Effector memory CD4-positive, alpha-beta T cell (primary cell): ENCODE results near the gene ACSM6.
A peak's percentile ranks its signal among the peaks of the same experiment; 100 is the strongest.

Source experiments
- DNase-seq, 3 donors: peaks; one replicate each; pipeline ENCODE4 v3.0.0-alpha.2; 2020
- H3K27ac ChIP-seq: 2 replicates; pipeline ENCODE4 v1.7.0; 2013; ENCODE audit warnings: mild to moderate bottlenecking, low read length, moderate library complexity; ENCODE audit not compliant: insufficient read depth, poor library complexity, severe bottlenecking
- H3K27me3 ChIP-seq: replicated peaks from 2 replicates; pipeline ENCODE4 v1.7.0; 2013; ENCODE audit warnings: mild to moderate bottlenecking, low read length; ENCODE audit not compliant: insufficient read depth, control insufficient read depth, poor library complexity, severe bottlenecking
- H3K36me3 ChIP-seq: 2 replicates; pipeline ENCODE4 v1.7.0; 2013; ENCODE audit warnings: mild to moderate bottlenecking, low read length, moderate library complexity; ENCODE audit not compliant: control insufficient read depth, insufficient read depth
- H3K4me1 ChIP-seq: 2 replicates; pipeline ENCODE4 v1.7.0; 2013; ENCODE audit warnings: low read length, mild to moderate bottlenecking; ENCODE audit not compliant: control insufficient read depth, insufficient read depth, poor library complexity, severe bottlenecking
- H3K4me3 ChIP-seq: 2 replicates; pipeline ENCODE4 v1.7.0; 2013; ENCODE audit warnings: low read length, low read depth, mild to moderate bottlenecking; ENCODE audit not compliant: insufficient read depth, poor library complexity, severe bottlenecking
- H3K9me3 ChIP-seq: 2 replicates; pipeline ENCODE4 v1.7.0; 2013; ENCODE audit warnings: mild to moderate bottlenecking, low read length, moderate library complexity; ENCODE audit not compliant: control insufficient read depth

Gene ACSM6

GRCh38 chr10:95242581-95243317 lies 48.7 kb downstream of the ACSM6 start:
- H3K27ac ChIP-seq = no peak overlapping the region
- H3K36me3 ChIP-seq = no peaks in the 10 kb centered on the region
- H3K4me1 ChIP-seq = no peaks in the 10 kb centered on the region
- H3K27me3 ChIP-seq = no peaks in the 10 kb centered on the region
- no peak overlapping the region for H3K4me3 ChIP-seq
- no peaks in the 10 kb centered on the region for H3K9me3 ChIP-seq
- DNase-seq = no peak

- DNase-seq = no peak
- H3K4me3 ChIP-seq = no peak overlapping the region
- H3K36me3 ChIP-seq = no peaks in the 10 kb centered on the region
- no peaks in the 10 kb centered on the region for H3K9me3 ChIP-seq
- H3K4me1 ChIP-seq = no peaks in the 10 kb centered on the region
- no peaks in the 10 kb centered on the region for H3K27me3 ChIP-seq
- no peak overlapping the region for H3K27ac ChIP-seq
These were observed 49.2 kb downstream of the ACSM6 start for GRCh38 chr10:95243318-95243617.

GRCh38 chr10:95244152-95244551 lies 50.1 kb downstream of the ACSM6 start:
- Histone ChIP-seq H3K9me3 (no peaks in the 10 kb centered on the region), H3K36me3 (no peaks in the 10 kb centered on the region), H3K27ac (no peak overlapping the region), H3K4me3 (no peak overlapping the region), H3K27me3 (no peaks in the 10 kb centered on the region), H3K4me1 (no peaks in the 10 kb centered on the region)
- DNase-seq = no peak

- Histone ChIP-seq H3K4me1 (no peaks in the 10 kb centered on the region), H3K27ac (no peak overlapping the region), H3K9me3 (no peaks in the 10 kb centered on the region), H3K36me3 (no peaks in the 10 kb centered on the region), H3K27me3 (no peaks in the 10 kb centered on the region), H3K4me3 (no peak overlapping the region)
- no peak for DNase-seq
These were observed 51.5 kb downstream of the ACSM6 start for GRCh38 chr10:95245425-95246055.

- Histone ChIP-seq H3K4me1 (no peaks in the 10 kb centered on the region), H3K4me3 (no peak overlapping the region), H3K27ac (no peak overlapping the region), H3K36me3 (no peaks in the 10 kb centered on the region), H3K27me3 (no peaks in the 10 kb centered on the region), H3K9me3 (no peaks in the 10 kb centered on the region)
- DNase-seq = peak in 2 of 3 donors; percentile 8 to 25
These were observed 52.6 kb downstream of the ACSM6 start for GRCh38 chr10:95246582-95247051.

GRCh38 chr10:95247200-95247880 lies 53.3 kb downstream of the ACSM6 start:
- H3K27ac ChIP-seq = no peak overlapping the region
- H3K4me3 ChIP-seq = no peak overlapping the region
- H3K27me3 ChIP-seq = no peaks in the 10 kb centered on the region
- no peaks in the 10 kb centered on the region for H3K36me3 ChIP-seq
- H3K4me1 ChIP-seq = no peaks in the 10 kb centered on the region
- H3K9me3 ChIP-seq = no peaks in the 10 kb centered on the region
- DNase-seq = no peak

GRCh38 chr10:95247881-95248583 lies 54.0 kb downstream of the ACSM6 start:
- H3K27ac ChIP-seq = no peak overlapping the region
- H3K9me3 ChIP-seq = no peaks in the 10 kb centered on the region
- H3K4me1 ChIP-seq = no peaks in the 10 kb centered on the region
- no peak for DNase-seq
- no peak overlapping the region for H3K4me3 ChIP-seq
- H3K27me3 ChIP-seq = no peaks in the 10 kb centered on the region
- H3K36me3 ChIP-seq = no peaks in the 10 kb centered on the region

- no peak for DNase-seq
- Histone ChIP-seq H3K9me3 (no peaks in the 10 kb centered on the region), H3K4me3 (no peak overlapping the region), H3K4me1 (no peaks in the 10 kb centered on the region), H3K27me3 (no peaks in the 10 kb centered on the region), H3K27ac (no peak overlapping the region), H3K36me3 (no peaks in the 10 kb centered on the region)
These were observed 55.0 kb downstream of the ACSM6 start for GRCh38 chr10:95248989-95249388.

- no peaks in the 10 kb centered on the region for H3K36me3 ChIP-seq
- H3K27ac ChIP-seq = no peak overlapping the region
- H3K4me1 ChIP-seq = no peaks in the 10 kb centered on the region
- no peaks in the 10 kb centered on the region for H3K27me3 ChIP-seq
- no peak for DNase-seq
- no peaks in the 10 kb centered on the region for H3K9me3 ChIP-seq
- H3K4me3 ChIP-seq = no peak overlapping the region
These were observed 55.4 kb downstream of the ACSM6 start for GRCh38 chr10:95249467-95249866.

- Histone ChIP-seq H3K27ac (no peak overlapping the region), H3K9me3 (no peaks in the 10 kb centered on the region), H3K27me3 (no peaks in the 10 kb centered on the region), H3K36me3 (no peaks in the 10 kb centered on the region), H3K4me1 (no peaks in the 10 kb centered on the region), H3K4me3 (no peak overlapping the region)
- no peak for DNase-seq
These were observed 56.8 kb downstream of the ACSM6 start for GRCh38 chr10:95250856-95251255.
